Activated CD8-positive, alpha-beta memory T cell treated with anti-CD3 and anti-CD28 coated beads for 24 hours (primary cell): Measurements from ENCODE around the gene ZNF24.

Experiments
- DNase-seq: peaks from one replicate; pipeline ENCODE4 v3.0.0-alpha.2; 2020

ZNF24 gene

DNA sequence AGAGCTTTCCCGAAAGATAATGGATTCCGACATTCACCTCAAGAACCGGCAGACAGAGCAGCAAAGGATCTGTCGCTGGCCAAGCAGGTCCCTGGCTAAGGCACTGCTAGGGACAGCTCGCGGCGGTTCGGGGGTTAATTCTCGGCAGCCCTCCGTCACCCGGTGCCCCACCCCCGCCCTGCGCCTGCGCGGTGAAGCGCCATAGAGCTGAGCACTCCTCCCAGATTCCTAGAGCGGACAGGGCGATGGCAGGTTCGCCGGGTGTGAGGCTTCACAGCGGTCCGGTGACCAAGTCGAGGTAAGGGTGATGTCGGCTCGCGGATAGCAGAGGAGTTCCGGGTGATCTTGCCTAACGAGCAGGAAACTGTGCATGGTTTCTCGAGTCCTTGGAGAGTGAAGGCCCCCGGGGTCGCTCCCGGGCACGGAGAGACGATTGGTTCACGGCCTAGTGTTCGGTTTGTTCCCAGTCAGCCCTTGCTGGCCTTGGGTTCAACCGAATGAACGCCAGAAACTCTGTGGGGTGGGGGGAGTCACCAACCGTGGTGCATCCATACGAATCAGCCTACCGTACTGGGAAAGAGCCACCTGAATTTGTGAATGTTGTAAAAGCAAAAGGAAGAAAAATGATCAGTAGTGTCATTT lies 54.0 kb downstream of the ZNF24 start, which contains the start of gene ZSCAN30:
TSS of gene ZSCAN30 (minus strand) at position 136 of the 642 bp plus-strand sequence. CDS start 25,877 bp downstream, outside the sequence.
- peak; percentile 99 for DNase-seq

DNA sequence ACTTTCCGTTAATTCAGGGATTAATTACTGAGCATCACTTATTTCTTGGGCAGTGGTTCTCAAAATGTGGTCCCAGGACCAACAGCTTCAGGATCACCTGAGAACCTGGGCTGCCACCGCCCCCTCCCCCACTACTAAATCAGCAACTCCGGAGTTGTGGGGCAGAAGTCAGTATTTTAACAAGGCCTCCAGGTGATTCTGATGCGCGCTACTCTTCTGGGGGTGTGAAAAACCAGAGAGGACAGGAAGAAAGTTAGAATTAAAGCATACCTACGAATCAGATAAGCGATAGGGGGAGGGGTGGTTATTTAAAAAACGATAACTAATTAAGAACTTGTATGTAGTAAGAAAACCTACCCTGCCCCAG lies 54.5 kb downstream of the ZNF24 start:
- DNase-seq, result no peak

- no peak for DNase-seq
Observed at GRCh38 chr18:35289293-35289692, 54.9 kb downstream of the ZNF24 start.

- no peak for DNase-seq
Observed at GRCh38 chr18:35284841-35285240, 59.4 kb downstream of the ZNF24 start.

DNA sequence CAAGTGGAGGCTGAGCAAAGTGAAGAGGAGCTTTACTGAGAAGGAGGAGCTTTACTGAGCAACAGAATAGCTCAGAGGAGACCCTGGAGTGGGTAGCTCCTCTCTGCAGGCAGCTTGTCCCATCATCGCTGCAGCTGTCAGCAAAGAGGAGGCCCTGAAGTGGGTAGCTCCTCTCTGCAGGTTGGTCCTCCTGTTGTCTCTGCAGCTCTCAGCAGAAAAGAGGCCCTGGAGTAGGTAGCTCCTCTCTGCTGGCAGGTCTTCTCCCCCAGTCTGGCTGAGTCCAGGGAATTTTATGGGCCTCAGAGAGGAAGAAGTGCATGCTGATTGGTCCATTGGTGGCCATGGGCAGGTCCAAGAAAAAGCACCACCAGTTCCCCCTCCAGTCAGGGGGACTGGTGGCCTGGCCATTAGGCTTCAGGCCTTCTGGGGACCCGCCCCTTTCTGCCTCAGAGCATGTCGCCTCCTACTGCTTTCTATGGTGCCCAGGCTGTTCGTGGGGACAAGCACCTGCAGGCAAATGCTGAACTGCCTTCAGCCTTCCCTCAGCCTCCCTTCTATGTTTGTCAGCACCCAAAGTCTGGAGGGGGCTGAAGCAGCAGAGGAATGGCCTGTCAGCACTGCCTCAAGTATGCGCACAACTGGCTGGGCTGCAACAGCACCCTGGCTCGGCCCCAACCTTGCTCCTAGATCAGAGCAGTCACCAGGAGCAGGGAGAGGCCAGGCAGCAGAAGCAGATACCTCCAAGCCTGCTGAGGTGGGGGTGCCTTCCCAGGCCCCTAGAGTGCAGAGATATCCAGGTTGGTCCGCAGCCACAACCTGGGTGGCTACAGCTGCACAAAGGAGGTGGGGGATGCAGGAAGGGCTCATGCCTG lies 60.1 kb downstream of the ZNF24 start:
- no peak for DNase-seq

DNA sequence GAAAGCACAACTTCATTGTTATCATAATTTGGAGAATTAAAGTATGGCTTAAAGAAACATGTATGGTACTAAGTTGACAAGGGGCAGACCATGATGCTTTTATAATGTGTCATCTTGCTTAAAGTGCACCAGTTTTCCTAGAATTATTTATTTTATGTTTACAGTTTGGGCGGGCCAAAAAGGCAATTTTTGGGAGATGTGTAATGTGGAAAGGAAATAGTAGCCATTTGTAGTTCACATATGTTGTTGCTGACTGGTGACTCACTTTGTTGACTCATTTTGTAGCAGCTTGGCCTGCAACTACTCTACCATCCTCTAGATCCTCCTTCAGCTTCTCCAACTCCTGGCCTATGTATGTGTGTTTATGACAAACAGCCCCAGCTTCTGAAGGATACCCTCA lies 61.9 kb downstream of the ZNF24 start:
- no peak for DNase-seq
